Fibroblast of villous mesenchyme (primary cell): Measurements from ENCODE around the gene BTG2. TPM values are rescaled to one million over a fixed set of nuclear protein-coding genes. Genes with fewer than 3 reads are reported as not detected.
A peak's percentile ranks its signal among the peaks of the same experiment; 100 is the strongest.

Experiments used
- DNase-seq: peaks from one replicate; pipeline ENCODE4 v3.0.0-alpha.2; 2010; ENCODE audit warnings: low read depth
- H3K4me3 ChIP-seq: 2 replicates; pipeline ENCODE4 v1.5.1; 2011; ENCODE audit warnings: low read depth, mild to moderate bottlenecking, low read length
- CTCF ChIP-seq: IDR thresholded peaks from 2 replicates; pipeline ENCODE4 v1.5.1; 2012; ENCODE audit warnings: low read depth, mild to moderate bottlenecking, low read length; ENCODE audit not compliant: insufficient read depth
- total RNA-seq: library from RNA; depleted of rRNA; stranded (reverse); fragments of >200 nt; gene quantifications from 2 replicates; pipeline ENCODE4 v1.2.3, GENCODE V29; 2012

Gene BTG2
- total RNA-seq, 1 donor = 13.8 TPM

- H3K4me3 ChIP-seq = peak overlapping the region; percentile 46
- no peak for TF ChIP-seq CTCF
- DNase-seq = no peak
Observed at GRCh38 chr1:203304391-203304918, 864 bp upstream of the BTG2 start.

GRCh38 chr1:203305809-203306088, 430 bp downstream of the BTG2 start:
- no peak for DNase-seq
- TF ChIP-seq CTCF = no peak
- H3K4me3 ChIP-seq = peak overlapping the region; percentile 91

DNA sequence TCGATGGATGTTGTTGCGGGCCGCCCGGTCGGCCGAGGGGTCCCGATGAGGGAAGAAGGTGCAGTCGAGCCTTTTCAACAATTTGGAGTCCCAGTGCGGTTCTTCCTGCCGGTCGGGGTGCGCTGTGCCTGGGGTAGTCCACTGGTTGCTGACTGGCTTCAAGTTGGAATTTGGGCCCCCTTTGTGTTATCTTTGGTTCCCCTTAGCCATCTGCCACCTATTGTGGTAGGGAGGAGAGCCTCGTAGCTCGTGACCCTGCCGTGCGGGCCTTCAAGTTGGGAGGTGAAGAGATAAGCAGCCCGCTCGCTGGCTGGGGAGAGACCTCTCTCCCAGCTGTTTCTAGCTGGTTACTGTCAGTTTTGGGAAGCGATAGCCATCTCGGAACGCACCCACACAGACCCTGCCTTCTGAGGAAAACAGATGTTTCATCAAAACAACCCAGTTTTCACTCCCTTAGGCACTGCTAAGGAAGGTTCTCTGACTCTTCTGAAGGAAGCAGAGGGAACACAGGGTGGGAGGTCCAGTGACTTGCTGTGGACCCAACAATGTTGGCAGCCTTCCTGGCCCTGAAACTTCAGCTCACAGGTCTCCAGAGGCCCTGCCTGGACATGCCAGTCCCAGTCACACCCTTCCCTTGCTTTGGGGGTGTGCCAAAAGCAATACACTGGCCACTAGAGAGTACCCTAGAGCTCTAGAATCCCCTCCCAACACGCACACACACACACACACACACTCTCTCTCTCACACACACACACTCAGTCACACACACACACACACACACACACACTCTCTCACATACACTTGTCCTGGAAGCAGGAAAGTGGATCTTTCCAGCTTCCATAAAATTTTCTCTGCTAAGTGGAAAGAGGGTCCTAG, 1.0 kb downstream of the BTG2 start:
- no peak for TF ChIP-seq CTCF
- H3K4me3 ChIP-seq = peak overlapping the region; percentile 91
- peak; percentile 80 for DNase-seq

DNA sequence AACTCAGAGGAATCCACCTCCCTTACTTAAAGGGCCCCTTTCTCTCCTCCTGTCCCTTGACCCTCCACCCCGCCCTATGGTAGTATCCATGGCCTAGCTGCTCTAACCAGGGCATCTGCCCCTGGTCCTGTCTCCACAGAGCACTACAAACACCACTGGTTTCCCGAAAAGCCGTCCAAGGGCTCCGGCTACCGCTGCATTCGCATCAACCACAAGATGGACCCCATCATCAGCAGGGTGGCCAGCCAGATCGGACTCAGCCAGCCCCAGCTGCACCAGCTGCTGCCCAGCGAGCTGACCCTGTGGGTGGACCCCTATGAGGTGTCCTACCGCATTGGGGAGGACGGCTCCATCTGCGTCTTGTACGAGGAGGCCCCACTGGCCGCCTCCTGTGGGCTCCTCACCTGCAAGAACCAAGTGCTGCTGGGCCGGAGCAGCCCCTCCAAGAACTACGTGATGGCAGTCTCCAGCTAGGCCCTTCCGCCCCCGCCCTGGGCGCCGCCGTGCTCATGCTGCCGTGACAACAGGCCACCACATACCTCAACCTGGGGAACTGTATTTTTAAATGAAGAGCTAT, 1.7 kb downstream of the BTG2 start:
- peak overlapping the region; percentile 91 for H3K4me3 ChIP-seq
- no peak for DNase-seq
- no peak for TF ChIP-seq CTCF

- DNase-seq = no peak
- peak overlapping the region; percentile 39 for H3K4me3 ChIP-seq
- TF ChIP-seq CTCF = no peak
Observed at GRCh38 chr1:203307641-203308126, 2.4 kb downstream of the BTG2 start.

DNA sequence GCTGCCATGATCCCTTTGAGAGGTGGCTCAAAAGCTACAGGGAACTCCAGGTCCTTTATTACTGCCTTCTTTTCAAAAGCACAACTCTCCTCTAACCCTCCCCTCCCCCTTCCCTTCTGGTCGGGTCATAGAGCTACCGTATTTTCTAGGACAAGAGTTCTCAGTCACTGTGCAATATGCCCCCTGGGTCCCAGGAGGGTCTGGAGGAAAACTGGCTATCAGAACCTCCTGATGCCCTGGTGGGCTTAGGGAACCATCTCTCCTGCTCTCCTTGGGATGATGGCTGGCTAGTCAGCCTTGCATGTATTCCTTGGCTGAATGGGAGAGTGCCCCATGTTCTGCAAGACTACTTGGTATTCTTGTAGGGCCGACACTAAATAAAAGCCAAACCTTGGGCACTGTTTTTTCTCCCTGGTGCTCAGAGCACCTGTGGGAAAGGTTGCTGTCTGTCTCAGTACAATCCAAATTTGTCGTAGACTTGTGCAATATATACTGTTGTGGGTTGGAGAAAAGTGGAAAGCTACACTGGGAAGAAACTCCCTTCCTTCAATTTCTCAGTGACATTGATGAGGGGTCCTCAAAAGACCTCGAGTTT, 3.1 kb downstream of the BTG2 start:
- TF ChIP-seq CTCF = no peak
- no peak overlapping the region for H3K4me3 ChIP-seq
- no peak for DNase-seq
